Ishikawa (cell line): ENCODE measurements around the gene STAT4.

Source experiments
- CEBPB ChIP-seq: IDR thresholded peaks from 2 replicates; pipeline ENCODE4 v1.6.1; 2012
- CREB1 ChIP-seq: IDR thresholded peaks from 2 replicates; pipeline ENCODE4 v1.6.1; 2012; ENCODE audit warnings: low read depth
- EP300 ChIP-seq: IDR thresholded peaks from 2 replicates; pipeline ENCODE4 v1.6.1; 2012; ENCODE audit warnings: borderline replicate concordance
- FOXM1 ChIP-seq: IDR thresholded peaks from 2 replicates; pipeline ENCODE4 v1.6.1; 2012; ENCODE audit warnings: low read depth, borderline replicate concordance
- NFIC ChIP-seq: IDR thresholded peaks from 2 replicates; pipeline ENCODE4 v1.6.1; 2012
- TAF1 ChIP-seq: IDR thresholded peaks from 2 replicates; pipeline ENCODE4 v1.6.1; 2012; ENCODE audit warnings: low read depth, mild to moderate bottlenecking
- TF ChIP-seq, protein P1 (sequence below): IDR thresholded peaks from 2 replicates; pipeline ENCODE4 v1.6.1; 2012; ENCODE audit warnings: low read depth, mild to moderate bottlenecking
- TF ChIP-seq, protein P2 (sequence below): IDR thresholded peaks from 2 replicates; pipeline ENCODE4 v1.6.1; 2012

DNA sequence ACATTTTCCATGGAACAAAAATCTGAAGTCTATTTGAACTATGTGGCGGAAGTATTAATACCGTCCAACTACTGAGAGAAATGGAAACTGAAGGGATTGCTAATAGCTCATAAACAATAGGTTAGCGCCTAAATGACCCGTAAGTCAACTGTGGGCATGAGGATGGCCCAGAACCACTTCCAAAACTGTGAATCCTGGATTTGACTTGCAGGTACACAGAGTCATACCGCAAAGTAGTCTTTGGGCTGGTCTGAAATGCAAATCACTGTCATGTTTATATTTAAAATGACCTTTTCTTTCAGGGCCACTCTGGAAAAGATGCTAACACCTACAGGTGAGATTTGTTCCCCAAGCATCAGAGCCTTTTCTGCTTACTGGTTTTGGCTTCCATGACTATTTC is 50.6 kb downstream of the STAT4 start:
- TF ChIP-seq, protein P1, sequence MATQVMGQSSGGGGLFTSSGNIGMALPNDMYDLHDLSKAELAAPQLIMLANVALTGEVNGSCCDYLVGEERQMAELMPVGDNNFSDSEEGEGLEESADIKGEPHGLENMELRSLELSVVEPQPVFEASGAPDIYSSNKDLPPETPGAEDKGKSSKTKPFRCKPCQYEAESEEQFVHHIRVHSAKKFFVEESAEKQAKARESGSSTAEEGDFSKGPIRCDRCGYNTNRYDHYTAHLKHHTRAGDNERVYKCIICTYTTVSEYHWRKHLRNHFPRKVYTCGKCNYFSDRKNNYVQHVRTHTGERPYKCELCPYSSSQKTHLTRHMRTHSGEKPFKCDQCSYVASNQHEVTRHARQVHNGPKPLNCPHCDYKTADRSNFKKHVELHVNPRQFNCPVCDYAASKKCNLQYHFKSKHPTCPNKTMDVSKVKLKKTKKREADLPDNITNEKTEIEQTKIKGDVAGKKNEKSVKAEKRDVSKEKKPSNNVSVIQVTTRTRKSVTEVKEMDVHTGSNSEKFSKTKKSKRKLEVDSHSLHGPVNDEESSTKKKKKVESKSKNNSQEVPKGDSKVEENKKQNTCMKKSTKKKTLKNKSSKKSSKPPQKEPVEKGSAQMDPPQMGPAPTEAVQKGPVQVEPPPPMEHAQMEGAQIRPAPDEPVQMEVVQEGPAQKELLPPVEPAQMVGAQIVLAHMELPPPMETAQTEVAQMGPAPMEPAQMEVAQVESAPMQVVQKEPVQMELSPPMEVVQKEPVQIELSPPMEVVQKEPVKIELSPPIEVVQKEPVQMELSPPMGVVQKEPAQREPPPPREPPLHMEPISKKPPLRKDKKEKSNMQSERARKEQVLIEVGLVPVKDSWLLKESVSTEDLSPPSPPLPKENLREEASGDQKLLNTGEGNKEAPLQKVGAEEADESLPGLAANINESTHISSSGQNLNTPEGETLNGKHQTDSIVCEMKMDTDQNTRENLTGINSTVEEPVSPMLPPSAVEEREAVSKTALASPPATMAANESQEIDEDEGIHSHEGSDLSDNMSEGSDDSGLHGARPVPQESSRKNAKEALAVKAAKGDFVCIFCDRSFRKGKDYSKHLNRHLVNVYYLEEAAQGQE, result no peak
- TF ChIP-seq EP300 (no peak), FOXM1 (no peak), TAF1 (no peak), CREB1 (no peak), CEBPB (no peak), NFIC (no peak)
- TF ChIP-seq, protein P2, sequence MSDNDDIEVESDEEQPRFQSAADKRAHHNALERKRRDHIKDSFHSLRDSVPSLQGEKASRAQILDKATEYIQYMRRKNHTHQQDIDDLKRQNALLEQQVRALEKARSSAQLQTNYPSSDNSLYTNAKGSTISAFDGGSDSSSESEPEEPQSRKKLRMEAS, result no peak
